Measurements from ENCODE around the gene CDC23. TPM values are rescaled to one million over a fixed set of nuclear protein-coding genes. Genes with fewer than 3 reads are reported as not detected.

The CDC23 gene
- total and polyA plus RNA-seq, 2 of the 4 experiments (the other 2 are of a cell fraction) = 21.1 to 28.0 TPM

DNA sequence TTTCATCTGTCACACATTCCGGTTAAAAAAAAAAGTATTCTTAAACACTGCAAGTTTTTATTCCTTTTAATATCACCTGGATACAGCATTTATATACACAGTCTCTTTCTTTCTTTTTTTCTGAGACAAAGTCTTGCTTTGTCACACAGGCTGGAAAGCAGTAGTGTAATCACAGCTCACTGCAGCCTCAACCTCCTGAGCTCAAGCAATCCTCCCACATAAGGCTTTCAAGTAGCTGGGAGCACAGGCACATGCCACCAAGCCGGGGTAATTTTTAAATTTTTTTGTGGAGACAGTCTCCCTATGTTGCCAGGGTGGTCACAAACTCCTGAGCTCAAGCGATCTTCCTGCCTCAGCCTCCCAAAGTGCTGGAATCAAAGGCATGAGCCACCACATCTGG is 20.3 kb downstream of the CDC23 start:
- 83% methylated on average over 1 of the region's 3 CpGs; no CpG with 5 or more reads in 1 of the 2 experiments for WGBS, 2 experiments (ENCODE audit: extremely low coverage in 2 of 2, insufficient read length in 1 of 2)
- POLR2A ChIA-PET (ENCODE audit: unreplicated experiment) = no interaction called here
- H3K36me3 ChIP-seq (ENCODE audit: control insufficient read depth, insufficient read depth, low read length) = peaks cover 35% of the 10 kb centered on the region

More for the DNA sequence above, 20.3 kb downstream of the CDC23 start:
- dilution Hi-C loops (cut with HindIII; ENCODE audit: low sequenced_read_pairs, unreplicated experiment) (no loop called here), intact Hi-C loops (cut with micrococcal nuclease) (no loop called here), in situ Hi-C loops (cut with MboI; ENCODE audit: low sequenced_read_pairs) (no loop called here)
- Histone ChIP-seq H2AFZ (replicated peaks; ENCODE audit: low read length, poor library complexity) (no peak overlapping the region), H3K9ac (ENCODE audit: low read depth, low read length) (no peak overlapping the region), H4K20me1 (ENCODE audit: insufficient read depth, low read length) (no peaks in the 10 kb centered on the region), H3K56ac (ENCODE audit: extremely low read depth, insufficient read depth, low read length) (no peak overlapping the region), H3K18ac (ENCODE audit: low read depth, low read length) (no peak overlapping the region), H3K4me2 (ENCODE audit: low read depth, low read length) (no peak overlapping the region), H3K4ac (ENCODE audit: low read depth, low read length) (no peak overlapping the region), H3K9me1 (ENCODE audit: insufficient read depth, low read length) (no peaks in the 10 kb centered on the region), H3K4me3 (ENCODE audit: insufficient read depth, low read depth, low read length) (no peak overlapping the region), H2BK120ac (ENCODE audit: low read depth, low read length) (no peak overlapping the region), H3K27ac (ENCODE audit: insufficient read depth, low read length) (no peak overlapping the region), H4K91ac (ENCODE audit: insufficient read depth, low read depth, low read length) (no peak overlapping the region), H3K9me3 (ENCODE audit: control insufficient read depth, insufficient read depth, low read length) (no peaks in the 10 kb centered on the region), H2BK5ac (ENCODE audit: low read depth, low read length, poor library complexity, severe bottlenecking) (no peak overlapping the region), H3K79me1 (ENCODE audit: low read depth in 1 of 2, low read length in 2 of 2) (no peaks in the 10 kb centered on the region; a peak in 1 of 4 replicates), H3K14ac (replicated peaks; ENCODE audit: low read depth, low read length) (no peak overlapping the region), H3K27me3 (ENCODE audit: control insufficient read depth, insufficient read depth, low read length) (no peaks in the 10 kb centered on the region), H4K8ac (ENCODE audit: low read depth in 2 of 2, low read length in 2 of 2) (no peak overlapping the region), H2BK15ac (ENCODE audit: low read depth, low read length) (no peak overlapping the region), H2AK5ac (ENCODE audit: low read depth, low read length) (no peak overlapping the region), H4K5ac (ENCODE audit: low read depth, low read length) (no peak overlapping the region), H2AK9ac (replicated peaks; ENCODE audit: low read depth, low read length, poor library complexity) (no peak overlapping the region), H2BK20ac (ENCODE audit: low read depth, low read length) (no peak overlapping the region), H3K23ac (ENCODE audit: low read depth, low read length) (no peak overlapping the region), H3K4me1 (ENCODE audit: control insufficient read depth, insufficient read depth, low read length) (no peaks in the 10 kb centered on the region)
- DNase-seq = no peak
- TF ChIP-seq BHLHE40 (IDR thresholded peaks at IDR 0.05; ENCODE audit: low read depth, low read length) (no peak), POLR2A (IDR thresholded peaks at IDR 0.05; ENCODE audit: low read depth, low read length) (no peak), MAFK (IDR thresholded peaks at IDR 0.05; ENCODE audit: low read depth, low read length) (no peak), RFX5 (IDR thresholded peaks at IDR 0.05; ENCODE audit: low read depth, low read length) (no peak)
- TF ChIP-seq, protein P1, sequence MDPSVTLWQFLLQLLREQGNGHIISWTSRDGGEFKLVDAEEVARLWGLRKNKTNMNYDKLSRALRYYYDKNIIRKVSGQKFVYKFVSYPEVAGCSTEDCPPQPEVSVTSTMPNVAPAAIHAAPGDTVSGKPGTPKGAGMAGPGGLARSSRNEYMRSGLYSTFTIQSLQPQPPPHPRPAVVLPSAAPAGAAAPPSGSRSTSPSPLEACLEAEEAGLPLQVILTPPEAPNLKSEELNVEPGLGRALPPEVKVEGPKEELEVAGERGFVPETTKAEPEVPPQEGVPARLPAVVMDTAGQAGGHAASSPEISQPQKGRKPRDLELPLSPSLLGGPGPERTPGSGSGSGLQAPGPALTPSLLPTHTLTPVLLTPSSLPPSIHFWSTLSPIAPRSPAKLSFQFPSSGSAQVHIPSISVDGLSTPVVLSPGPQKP (IDR thresholded peaks at IDR 0.05; ENCODE audit: borderline replicate concordance, low read depth, low read length) = no peak
- no peak for ATAC-seq (ENCODE audit: low read depth)
- no TSS peak for BruUV-seq (replicated peaks)
- CTCF ChIA-PET = no interaction called here
